LNCaP clone FGC (cell line): Measurements from ENCODE around the gene BARHL2.

ENCODE experiments used
- DNase-seq: peaks from one replicate; pipeline ENCODE4 v3.0.0-alpha.2; 2011; ENCODE audit warnings: low read depth
- H3K4me3 ChIP-seq: 2 replicates; pipeline ENCODE4 v1.5.1; 2011; ENCODE audit warnings: mild to moderate bottlenecking, low read depth, low read length, control low read depth
- TF ChIP-seq, protein P1 (sequence below): IDR thresholded peaks from 2 replicates; pipeline ENCODE4 v1.5.1; 2012; ENCODE audit warnings: mild to moderate bottlenecking; ENCODE audit not compliant: control insufficient read depth, insufficient read depth; ENCODE audit errors: extremely low read depth

BARHL2 gene

DNA sequence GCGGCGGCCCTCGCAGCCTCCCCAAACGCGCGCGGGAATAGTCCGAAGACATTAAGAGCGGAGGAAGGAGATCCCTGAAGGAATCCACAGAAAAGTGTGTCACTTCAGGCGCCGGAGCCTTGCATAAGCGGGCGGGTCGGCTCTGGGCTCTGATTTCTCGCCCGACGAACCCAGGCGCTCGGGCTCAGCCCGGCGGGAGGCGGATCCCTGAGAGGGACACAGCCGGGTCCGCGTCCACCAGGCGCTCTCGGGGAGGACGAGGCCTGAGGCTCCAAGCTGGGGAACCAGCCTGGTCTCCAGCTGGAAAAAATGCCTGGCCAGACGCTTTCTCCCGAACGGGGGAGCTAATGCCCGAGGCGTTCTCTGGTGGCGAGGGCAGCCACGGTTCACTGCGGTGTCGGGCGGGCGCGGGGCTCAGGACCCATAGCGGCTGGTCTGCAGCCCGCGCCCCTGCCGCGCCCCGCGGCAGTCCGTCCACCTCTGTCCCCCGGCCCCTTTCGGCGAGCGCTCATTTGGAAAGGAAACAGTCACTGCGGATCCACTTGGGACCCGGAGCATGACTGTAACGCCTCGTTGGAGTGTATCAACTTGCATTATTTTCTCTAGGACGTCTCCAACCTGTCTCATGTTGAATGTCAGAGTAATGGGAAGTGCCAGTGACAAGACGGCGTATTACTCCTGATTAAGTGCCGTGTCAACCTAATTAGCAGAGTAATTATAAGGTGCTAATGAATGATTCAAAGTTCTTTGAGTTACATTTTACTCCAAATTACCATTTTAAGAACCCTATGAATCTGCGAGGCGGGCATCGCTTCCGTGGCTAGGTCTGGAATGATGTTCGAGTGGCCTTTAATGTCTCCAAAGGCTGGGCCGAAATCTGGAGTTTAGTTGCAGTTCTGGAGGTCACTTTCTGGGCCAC, 1.6 kb upstream of the BARHL2 start:
- TF ChIP-seq, protein P1, sequence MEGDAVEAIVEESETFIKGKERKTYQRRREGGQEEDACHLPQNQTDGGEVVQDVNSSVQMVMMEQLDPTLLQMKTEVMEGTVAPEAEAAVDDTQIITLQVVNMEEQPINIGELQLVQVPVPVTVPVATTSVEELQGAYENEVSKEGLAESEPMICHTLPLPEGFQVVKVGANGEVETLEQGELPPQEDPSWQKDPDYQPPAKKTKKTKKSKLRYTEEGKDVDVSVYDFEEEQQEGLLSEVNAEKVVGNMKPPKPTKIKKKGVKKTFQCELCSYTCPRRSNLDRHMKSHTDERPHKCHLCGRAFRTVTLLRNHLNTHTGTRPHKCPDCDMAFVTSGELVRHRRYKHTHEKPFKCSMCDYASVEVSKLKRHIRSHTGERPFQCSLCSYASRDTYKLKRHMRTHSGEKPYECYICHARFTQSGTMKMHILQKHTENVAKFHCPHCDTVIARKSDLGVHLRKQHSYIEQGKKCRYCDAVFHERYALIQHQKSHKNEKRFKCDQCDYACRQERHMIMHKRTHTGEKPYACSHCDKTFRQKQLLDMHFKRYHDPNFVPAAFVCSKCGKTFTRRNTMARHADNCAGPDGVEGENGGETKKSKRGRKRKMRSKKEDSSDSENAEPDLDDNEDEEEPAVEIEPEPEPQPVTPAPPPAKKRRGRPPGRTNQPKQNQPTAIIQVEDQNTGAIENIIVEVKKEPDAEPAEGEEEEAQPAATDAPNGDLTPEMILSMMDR: no peak
- no peak overlapping the region for H3K4me3 ChIP-seq
- DNase-seq: no peak

DNA sequence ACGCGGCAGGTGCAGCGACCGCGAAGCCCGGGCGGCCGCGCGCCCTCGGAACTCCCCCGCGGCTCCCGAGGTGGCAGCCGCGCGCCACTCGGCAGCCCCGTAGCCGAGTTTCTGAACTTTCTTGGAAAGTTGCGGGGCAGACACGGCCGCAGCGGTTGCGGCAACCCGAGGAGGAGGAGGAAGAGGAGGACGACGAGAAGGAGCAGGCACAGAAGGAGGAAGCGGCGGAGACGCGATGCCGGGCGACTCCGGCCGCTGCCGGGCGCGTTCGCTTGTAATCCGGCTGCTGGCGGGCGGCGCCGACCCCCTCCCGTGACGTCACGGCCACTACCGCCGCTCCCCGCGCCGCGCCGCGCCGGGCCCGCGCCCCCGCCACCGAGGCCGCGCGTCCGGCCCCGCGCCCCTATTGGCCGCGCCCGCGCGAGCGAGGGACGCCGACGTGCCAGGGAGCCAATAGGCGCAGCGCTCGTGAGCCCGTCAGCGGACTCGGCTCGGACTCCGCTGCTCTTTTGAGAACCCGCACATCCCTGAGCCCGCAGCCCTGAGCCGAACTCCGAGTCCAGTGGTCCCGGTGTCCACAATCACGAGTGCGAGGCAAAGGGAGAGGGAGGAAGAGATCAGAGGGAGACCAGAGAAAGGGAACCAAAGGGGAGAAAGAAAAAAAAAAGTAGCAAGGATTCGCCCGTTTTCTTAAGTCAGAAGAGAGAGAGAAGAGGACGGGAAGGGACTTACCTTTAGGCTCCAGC, 736 bp upstream of the BARHL2 start:
- no peak overlapping the region for H3K4me3 ChIP-seq
- TF ChIP-seq, protein P1: no peak
- DNase-seq: no peak

DNA sequence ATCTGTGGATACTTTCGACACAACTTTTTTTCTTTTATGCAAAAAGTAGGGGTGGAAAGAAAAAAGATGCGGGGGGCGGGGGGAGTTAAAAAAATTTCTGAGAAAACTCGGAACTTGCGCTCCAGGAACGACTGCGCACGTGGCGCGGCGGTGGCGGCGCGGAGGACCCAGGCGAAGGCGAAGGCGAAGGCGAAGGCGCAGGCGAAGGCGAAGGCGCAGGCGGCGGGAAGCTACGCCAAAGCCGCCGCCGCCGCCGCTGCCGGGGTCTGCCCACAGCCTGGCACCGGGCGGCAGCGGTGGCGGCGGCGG, 208 bp upstream of the BARHL2 start:
- TF ChIP-seq, protein P1: no peak
- no peak overlapping the region for H3K4me3 ChIP-seq
- no peak for DNase-seq

DNA sequence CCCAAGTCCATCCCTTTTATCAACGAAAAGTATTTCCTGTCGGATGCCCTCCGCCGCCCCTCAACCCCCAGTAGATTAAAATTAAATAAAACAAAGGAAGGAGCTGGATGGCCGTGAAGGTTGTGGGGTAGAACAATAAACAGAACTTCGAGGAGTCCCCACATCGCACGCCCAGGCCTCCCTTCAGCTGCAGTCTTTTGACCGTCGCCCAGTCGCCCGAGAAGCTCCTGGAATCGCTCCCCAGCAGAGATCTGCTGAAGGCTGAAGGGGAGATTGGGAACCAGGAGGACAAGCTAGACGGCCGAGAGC, 905 bp downstream of the BARHL2 start:
- H3K4me3 ChIP-seq: no peak overlapping the region
- TF ChIP-seq, protein P1: no peak
- no peak for DNase-seq

DNA sequence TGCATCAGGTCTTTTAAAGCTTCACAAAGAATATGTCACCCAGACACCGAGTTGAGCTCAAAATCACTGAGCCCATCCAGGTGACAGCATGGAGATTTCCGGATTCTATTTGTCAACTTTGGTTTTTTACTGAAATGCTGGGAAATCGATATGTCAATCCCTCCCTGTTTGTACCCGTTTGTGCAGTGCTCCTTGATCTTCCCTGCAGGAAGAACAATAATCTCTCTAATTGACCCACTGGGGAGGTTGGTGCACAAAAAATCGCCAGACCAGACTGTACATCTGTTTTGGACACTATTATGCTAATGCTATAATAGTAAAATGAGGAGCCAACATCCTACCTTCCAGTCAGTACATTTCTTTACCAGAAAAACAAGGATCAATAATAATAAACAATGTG, 1.8 kb downstream of the BARHL2 start:
- DNase-seq: no peak
- H3K4me3 ChIP-seq: no peak overlapping the region
- TF ChIP-seq, protein P1: no peak

DNA sequence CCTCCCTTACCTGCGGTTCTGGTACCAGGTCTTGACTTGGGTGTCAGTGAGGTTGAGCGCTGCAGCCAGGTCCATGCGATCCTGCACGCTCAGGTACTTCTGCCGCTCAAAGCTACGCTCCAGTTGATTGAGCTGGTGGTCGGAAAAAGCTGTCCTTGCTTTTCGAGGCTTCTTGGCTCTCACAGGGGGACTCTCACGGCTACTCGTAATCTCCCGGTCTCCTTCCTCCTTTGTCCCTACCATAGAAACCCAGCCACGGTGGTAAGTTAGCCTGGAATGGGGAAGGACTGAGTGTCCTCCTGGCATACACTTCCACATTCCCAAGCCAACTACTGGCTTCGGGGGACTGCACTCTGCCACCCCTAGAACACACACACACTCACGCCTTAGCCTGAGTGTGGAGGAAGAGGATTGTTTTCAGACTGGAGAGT, 2.6 kb downstream of the BARHL2 start:
- no peak overlapping the region for H3K4me3 ChIP-seq
- TF ChIP-seq, protein P1: no peak
- DNase-seq: no peak
